Body of pancreas (tissue), 4 donors: ENCODE results near the gene GLYAT.

Source experiments
- CTCF ChIP-seq, 7 experiments: fragments of 450-650 bp in 4 of 7; fragments of 200-600 bp in 3 of 7; sonication (generic) in 3 of 7; IDR thresholded peaks; one replicate each; pipeline ENCODE4 v1.5.1; 2016 to 2019; ENCODE audit warnings: antibody characterized with exemption in 7 of 7
- POLR2A ChIP-seq, 3 donors: fragments of 450-650 bp; IDR thresholded peaks; one replicate each; pipeline ENCODE4 v1.6.1; 2016; ENCODE audit warnings: antibody characterized with exemption in 3 of 3, mild to moderate bottlenecking in 2 of 3

- no peak for TF ChIP-seq CTCF (IDR thresholded peaks at IDR 0.05)
- no peak for TF ChIP-seq POLR2A (IDR thresholded peaks at IDR 0.05)
These were observed 13.4 kb upstream of the GLYAT start for GRCh38 chr11:58744988-58745704.
